Activated naive CD4-positive, alpha-beta T cell treated with anti-CD3 and anti-CD28 coated beads for 36 hours (primary cell): ENCODE results near the gene HAND1. TPM values are rescaled to one million over a fixed set of nuclear protein-coding genes. Genes with fewer than 3 reads are reported as not detected.

ENCODE experiments used
- CTCF ChIA-PET: fragments of 350-600 bp; sonication (Branson Sonifier 250); formaldehyde crosslinking; loops from one replicate; lab custom pipeline; 2021; ENCODE audit warnings: antibody characterized with exemption; lab: Charles Lee
- DNase-seq: peaks from one replicate; pipeline ENCODE4 v3.0.0-alpha.2; 2020
- H3K27ac Mint-ChIP-seq: one replicate; pipeline ENCODE4 v1.8.0; 2021; ENCODE audit warnings: mild to moderate bottlenecking, mixed read lengths
- H3K27me3 Mint-ChIP-seq: one replicate; pipeline ENCODE4 v1.8.0; 2021; ENCODE audit warnings: low read depth, mixed read lengths
- H3K36me3 Mint-ChIP-seq: one replicate; pipeline ENCODE4 v1.8.0; 2021; ENCODE audit warnings: low read depth, mixed read lengths
- H3K4me1 Mint-ChIP-seq: one replicate; pipeline ENCODE4 v1.8.0; 2021; ENCODE audit warnings: low read depth, mixed read lengths
- H3K4me3 Mint-ChIP-seq: one replicate; pipeline ENCODE4 v1.8.0; 2021; ENCODE audit warnings: mild to moderate bottlenecking, moderate library complexity, mixed read lengths
- H3K9me3 Mint-ChIP-seq: one replicate; pipeline ENCODE4 v1.8.0; 2021; ENCODE audit warnings: mixed read lengths
- intact Hi-C: fragments of 100-400 bp; cut with micrococcal nuclease; formaldehyde crosslinking; loops from one replicate; pipeline ENCODE4 v1.15.1; 2023
- total RNA-seq, 2 experiments: library from RNA; stranded (reverse); gene quantifications; one replicate each; pipeline ENCODE4 v1.2.3, GENCODE V29; 2021

Gene HAND1
- total RNA-seq, 2 experiments from 2014 or later = not detected

- Mint-ChIP-seq H3K4me1 (peaks cover 42% of the 10 kb centered on the region), H3K9me3 (no peaks in the 10 kb centered on the region), H3K36me3 (peaks cover 27% of the 10 kb centered on the region), H3K27ac (peak within 1 kb of the TSS; percentile 92), H3K27me3 (no peaks in the 10 kb centered on the region), H3K4me3 (peak within 1 kb of the TSS; percentile 98)
- DNase-seq = peak; percentile 94
- intact Hi-C loops = loop anchor here (1.0 to 2.0 kb wide), 10 partner anchors 41 to 493 kb away; partner anchors contain the start of genes CNOT8, FAM114A2, GALNT10 and GEMIN5
- CTCF ChIA-PET = interaction anchor here (1.5 kb wide), 1 partner anchor 24 kb away, joined by 4 read pairs; no protein-coding TSS in a partner anchor
Observed at GRCh38 chr5:154445422-154446194, 32.4 kb downstream of the HAND1 start, which contains the start of gene SAP30L. TSS of gene SAP30L (plus strand) at chr5:154445997. CDS start at chr5:154446605, 608 bp downstream.

GRCh38 chr5:154444556-154445421 lies 33.2 kb downstream of the HAND1 start:
- intact Hi-C loops = loop anchor here (1.0 to 2.0 kb wide), 9 partner anchors 42 to 494 kb away; partner anchors contain the start of genes CNOT8, FAM114A2, GALNT10 and GEMIN5
- peaks cover 36% of the 10 kb centered on the region for H3K4me1 Mint-ChIP-seq
- H3K4me3 Mint-ChIP-seq = peak overlapping the region; percentile 98
- peak; percentile 23 for DNase-seq
- peak overlapping the region; percentile 92 for H3K27ac Mint-ChIP-seq
- H3K9me3 Mint-ChIP-seq = no peaks in the 10 kb centered on the region
- CTCF ChIA-PET = no interaction called here
- no peaks in the 10 kb centered on the region for H3K27me3 Mint-ChIP-seq
- H3K36me3 Mint-ChIP-seq = peaks cover 31% of the 10 kb centered on the region

- no peak for DNase-seq
- H3K4me3 Mint-ChIP-seq = no peak overlapping the region
Observed at GRCh38 chr5:154442801-154443200, 35.2 kb downstream of the HAND1 start.

GRCh38 chr5:154440540-154440939 lies 37.5 kb downstream of the HAND1 start:
- intact Hi-C loops = no loop called here
- CTCF ChIA-PET = no interaction called here
- Mint-ChIP-seq H3K27me3 (no peaks in the 10 kb centered on the region), H3K4me3 (no peak overlapping the region), H3K27ac (no peak overlapping the region), H3K9me3 (no peaks in the 10 kb centered on the region), H3K4me1 (peaks cover 9% of the 10 kb centered on the region), H3K36me3 (peaks cover 54% of the 10 kb centered on the region)
- DNase-seq = no peak

More at GRCh38 chr5:154442801-154443200, 35.2 kb downstream of the HAND1 start:
- H3K36me3 Mint-ChIP-seq = peaks cover 42% of the 10 kb centered on the region
- H3K9me3 Mint-ChIP-seq = no peaks in the 10 kb centered on the region
- no peaks in the 10 kb centered on the region for H3K27me3 Mint-ChIP-seq
- no peak overlapping the region for H3K27ac Mint-ChIP-seq
- CTCF ChIA-PET = no interaction called here
- peaks cover 18% of the 10 kb centered on the region for H3K4me1 Mint-ChIP-seq
- intact Hi-C loops = no loop called here

GRCh38 chr5:154437281-154437965 lies 40.6 kb downstream of the HAND1 start:
- Mint-ChIP-seq H3K27ac (no peak overlapping the region), H3K27me3 (no peaks in the 10 kb centered on the region), H3K36me3 (peaks cover 61% of the 10 kb centered on the region), H3K4me3 (no peak overlapping the region), H3K4me1 (peaks cover 4% of the 10 kb centered on the region), H3K9me3 (no peaks in the 10 kb centered on the region)
- intact Hi-C loops = no loop called here
- no peak for DNase-seq
- CTCF ChIA-PET = no interaction called here

- H3K9me3 Mint-ChIP-seq = no peaks in the 10 kb centered on the region
- H3K36me3 Mint-ChIP-seq = peaks cover 46% of the 10 kb centered on the region
- no peak for DNase-seq
- H3K4me3 Mint-ChIP-seq = no peak overlapping the region
- intact Hi-C loops = no loop called here
- H3K27me3 Mint-ChIP-seq = no peaks in the 10 kb centered on the region
- CTCF ChIA-PET = no interaction called here
- no peaks in the 10 kb centered on the region for H3K4me1 Mint-ChIP-seq
- H3K27ac Mint-ChIP-seq = no peak overlapping the region
Observed at GRCh38 chr5:154435226-154435625, 42.8 kb downstream of the HAND1 start.

GRCh38 chr5:154430961-154431630 lies 46.9 kb downstream of the HAND1 start:
- Mint-ChIP-seq H3K36me3 (peaks cover 28% of the 10 kb centered on the region), H3K27me3 (no peaks in the 10 kb centered on the region), H3K27ac (no peak overlapping the region), H3K9me3 (peaks cover 1% of the 10 kb centered on the region), H3K4me3 (no peak overlapping the region), H3K4me1 (no peaks in the 10 kb centered on the region)
- intact Hi-C loops = no loop called here
- no peak for DNase-seq
- CTCF ChIA-PET = interaction anchor here (0.6 to 1.1 kb wide), 2 partner anchors 9 to 17 kb away, joined by 3 read pairs; no protein-coding TSS in a partner anchor

- H3K27me3 Mint-ChIP-seq = no peaks in the 10 kb centered on the region
- no peak overlapping the region for H3K27ac Mint-ChIP-seq
- H3K4me3 Mint-ChIP-seq = no peak overlapping the region
- intact Hi-C loops = no loop called here
- no peak for DNase-seq
- H3K4me1 Mint-ChIP-seq = no peaks in the 10 kb centered on the region
- H3K9me3 Mint-ChIP-seq = peaks cover 1% of the 10 kb centered on the region
- peaks cover 23% of the 10 kb centered on the region for H3K36me3 Mint-ChIP-seq
- CTCF ChIA-PET = interaction anchor here (1.1 kb wide), 1 partner anchor 9 kb away, joined by 3 read pairs; no protein-coding TSS in a partner anchor
Observed at GRCh38 chr5:154430466-154430865, 47.6 kb downstream of the HAND1 start.

GRCh38 chr5:154429341-154429740 lies 48.7 kb downstream of the HAND1 start:
- DNase-seq = no peak
- CTCF ChIA-PET = no interaction called here
- intact Hi-C loops = no loop called here
- Mint-ChIP-seq H3K27me3 (no peaks in the 10 kb centered on the region), H3K4me3 (no peak overlapping the region), H3K36me3 (peaks cover 25% of the 10 kb centered on the region), H3K27ac (no peak overlapping the region), H3K4me1 (peaks cover 2% of the 10 kb centered on the region), H3K9me3 (peaks cover 1% of the 10 kb centered on the region)

GRCh38 chr5:154428208-154428607 lies 49.8 kb downstream of the HAND1 start:
- CTCF ChIA-PET = interaction anchor here (0.6 kb wide), 1 partner anchor 316 kb away, joined by 5 read pairs; no protein-coding TSS in a partner anchor
- intact Hi-C loops = no loop called here

More at GRCh38 chr5:154428208-154428607, 49.8 kb downstream of the HAND1 start:
- Mint-ChIP-seq H3K27ac (no peak overlapping the region), H3K4me1 (peaks cover 2% of the 10 kb centered on the region), H3K36me3 (peaks cover 23% of the 10 kb centered on the region), H3K9me3 (peaks cover 7% of the 10 kb centered on the region), H3K4me3 (no peak overlapping the region), H3K27me3 (no peaks in the 10 kb centered on the region)
- no peak for DNase-seq
